ENCODE results near the gene NPAT. TPM values are rescaled to one million over a fixed set of nuclear protein-coding genes. Genes with fewer than 3 reads are reported as not detected.

NPAT gene
- total and polyA plus RNA-seq, 2 of the 13 experiments (the other 11 are each of a cell fraction or from before 2014, with no cell fraction given) = 4.4 to 11.2 TPM

- TF ChIP-seq DMTF1 (CRISPR knock-in tag; IDR thresholded peaks at IDR 0.05) = no peak
- TF ChIP-seq ZNF556 (CRISPR knock-in tag; IDR thresholded peaks at IDR 0.05; ENCODE audit: borderline replicate concordance) = no peak; the same call in 1 of the 2 replicates
- no peak for TF ChIP-seq GTF3A (CRISPR knock-in tag; conservative IDR thresholded peaks at IDR 0.05)
- peak; percentile 36; the same call in 1 of the 2 replicates for TF ChIP-seq CCDC6 (CRISPR knock-in tag; IDR thresholded peaks at IDR 0.05)
- TF ChIP-seq FOXA3 (CRISPR knock-in tag; IDR thresholded peaks at IDR 0.05) = no peak
- TF ChIP-seq MED8 (CRISPR knock-in tag; IDR thresholded peaks at IDR 0.05; ENCODE audit: insufficient replicate concordance) = peak; percentile 37
- TF ChIP-seq MATR3 (CRISPR knock-in tag; IDR thresholded peaks at IDR 0.05) = no peak
- TF ChIP-seq POLR2G (IDR thresholded peaks at IDR 0.05; ENCODE audit: low read depth, low read length) = peak; percentile 83
- TF ChIP-seq ZNF331 (CRISPR knock-in tag; IDR thresholded peaks at IDR 0.05) = peak; percentile 40; the same call in 1 of the 2 replicates
- TF ChIP-seq ZBTB39 (CRISPR knock-in tag; IDR thresholded peaks at IDR 0.05) = no peak
- no peak for TF ChIP-seq MLX (CRISPR knock-in tag; IDR thresholded peaks at IDR 0.05)
- TF ChIP-seq DNMT3B (CRISPR knock-in tag; conservative IDR thresholded peaks at IDR 0.05) = no peak
- TF ChIP-seq ZSCAN29 (CRISPR knock-in tag; conservative IDR thresholded peaks at IDR 0.05) = no peak
- TF ChIP-seq ZNF143 (CRISPR knock-in tag; IDR thresholded peaks at IDR 0.05) = no peak
- no peak; the same call in 1 of the 2 replicates for TF ChIP-seq ZNF580 (CRISPR knock-in tag; IDR thresholded peaks at IDR 0.05; ENCODE audit: borderline replicate concordance, low read depth)
- TF ChIP-seq ETS1 (CRISPR knock-in tag; IDR thresholded peaks at IDR 0.05) = no peak
- TF ChIP-seq ZNF549 (CRISPR knock-in tag; IDR thresholded peaks at IDR 0.05) = no peak; the same call in 1 of the 2 replicates
- TF ChIP-seq IRF2 (CRISPR knock-in tag; IDR thresholded peaks at IDR 0.05) = peak; percentile 32; the same call in 1 of the 2 replicates
- peak; percentile 57 for TF ChIP-seq ZNF317 (CRISPR knock-in tag; IDR thresholded peaks at IDR 0.05)
- TF ChIP-seq PLRG1 (conservative IDR thresholded peaks at IDR 0.05) = no peak
Observed at GRCh38 chr11:108121274-108122155, 100.9 kb downstream of the NPAT start, which contains the start of gene ACAT1 (continued).

Measured in HepG2 (cell line).